ENCODE data around the gene CADM4. TPM values are rescaled to one million over a fixed set of nuclear protein-coding genes. Genes with fewer than 3 reads are reported as not detected.

Gene CADM4
- total and polyA plus RNA-seq, 9 of the 15 experiments (the other 6 are each of a cell fraction or from before 2014, with no cell fraction given), result 0.03 to 4.6 (median 1.3) TPM

- TF ChIP-seq NFRKB (IDR thresholded peaks at IDR 0.05; ENCODE audit: low read depth) (no peak), MBD1 (CRISPR knock-in tag; IDR thresholded peaks at IDR 0.05) (no peak), CBX8 (IDR thresholded peaks at IDR 0.05; ENCODE audit: borderline replicate concordance, extremely low read depth, low read depth, low read length, poor library complexity, severe bottlenecking) (no peak), ELF2 (CRISPR knock-in tag; IDR thresholded peaks at IDR 0.05) (no peak), RREB1 (CRISPR knock-in tag; IDR thresholded peaks at IDR 0.05) (no peak), NR2F6 (CRISPR knock-in tag; IDR thresholded peaks at IDR 0.05) (no peak), ZNF133 (CRISPR knock-in tag; IDR thresholded peaks at IDR 0.05) (no peak), ZNF280B (CRISPR knock-in tag; IDR thresholded peaks at IDR 0.05) (no peak), PTBP1 (IDR thresholded peaks at IDR 0.05; ENCODE audit: low read depth, low read length) (no peak), HNRNPK (IDR thresholded peaks at IDR 0.05; ENCODE audit: low read depth, low read length, poor library complexity, severe bottlenecking) (peak; percentile 78), E4F1 (CRISPR knock-in tag; IDR thresholded peaks at IDR 0.05; ENCODE audit: borderline replicate concordance) (no peak), E2F1 (CRISPR knock-in tag; IDR thresholded peaks at IDR 0.05) (no peak)
Observed at GRCh38 chr19:43639519-43640423, at the start of gene CADM4 (continued).
